ENCODE results near the gene PSMC3.

The PSMC3 gene

DNA sequence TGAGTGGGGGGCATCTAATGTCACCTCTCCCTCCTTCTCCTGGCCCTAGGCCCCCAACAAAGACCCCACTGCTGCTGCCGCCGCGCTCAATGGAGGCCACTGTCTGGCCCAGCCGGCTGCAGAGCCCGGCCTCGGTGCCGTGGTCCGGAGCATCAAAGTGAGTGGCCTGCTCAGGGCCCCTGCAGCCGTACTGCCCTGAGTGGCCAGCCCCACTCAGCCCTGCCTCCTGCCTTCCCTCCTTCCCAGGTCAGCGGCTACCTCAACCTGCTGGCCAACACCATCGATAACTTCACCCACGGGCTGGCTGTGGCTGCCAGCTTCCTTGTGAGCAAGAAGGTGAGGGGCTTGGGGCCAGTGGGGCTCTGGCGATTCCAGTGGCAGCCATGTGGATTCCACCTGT lies 12.9 kb downstream of the PSMC3 start:
- DNase-seq (ENCODE audit: low spot score), result no peak

GRCh38 chr11:47411884-47412746 lies 14.1 kb downstream of the PSMC3 start:
- DNase-seq (ENCODE audit: low spot score), result peak; percentile 58

DNA sequence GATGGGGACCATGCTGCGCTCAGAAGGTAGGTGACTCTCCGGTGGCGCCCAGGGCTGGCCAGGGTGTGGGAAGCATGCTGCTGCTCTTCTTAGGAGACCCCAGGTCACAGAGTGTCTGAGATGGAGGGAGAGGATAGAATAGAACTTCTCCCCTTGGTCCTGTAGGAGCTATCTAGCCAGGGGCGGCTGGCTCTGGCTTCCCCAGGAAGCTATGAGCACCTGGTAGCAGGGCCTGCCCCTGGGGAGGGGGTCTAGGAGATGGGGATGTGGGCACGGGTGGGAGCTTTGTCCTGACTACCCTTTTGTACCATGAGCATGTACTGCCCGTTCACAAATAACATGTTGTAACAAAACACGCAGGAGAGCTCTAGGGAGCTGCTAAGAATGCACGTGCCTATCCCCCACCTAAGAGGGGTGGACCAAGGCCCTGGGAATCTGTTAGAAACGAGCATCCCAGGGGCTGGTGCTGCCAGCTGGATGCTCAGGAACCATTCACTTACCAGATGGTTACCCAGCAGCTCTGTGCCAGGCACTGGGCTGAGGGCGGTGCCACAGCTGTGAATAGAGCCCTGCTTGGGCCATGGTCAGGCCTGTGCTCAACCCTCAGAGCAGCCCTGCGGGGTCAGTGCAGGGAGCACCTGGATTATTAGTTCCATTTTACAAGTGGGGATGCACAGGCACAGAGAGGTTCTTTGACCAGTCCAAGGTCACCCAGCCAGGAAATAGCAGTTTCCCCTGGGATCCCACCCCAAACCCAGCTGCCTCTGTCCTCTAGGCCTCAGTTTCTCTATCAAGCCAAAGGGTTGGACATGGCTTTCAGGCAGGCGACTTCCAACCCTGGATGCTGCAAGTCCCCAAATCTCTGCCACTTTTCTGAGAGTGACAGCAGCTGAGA lies 15.6 kb downstream of the PSMC3 start:
- DNase-seq (ENCODE audit: low spot score), result no peak

GRCh38 chr11:47409440-47410369 lies 16.5 kb downstream of the PSMC3 start:
- DNase-seq (ENCODE audit: low spot score), result peak; percentile 59

- peak; percentile 90 for DNase-seq (ENCODE audit: low spot score)
Observed at GRCh38 chr11:47408598-47409439, 17.4 kb downstream of the PSMC3 start.

DNA sequence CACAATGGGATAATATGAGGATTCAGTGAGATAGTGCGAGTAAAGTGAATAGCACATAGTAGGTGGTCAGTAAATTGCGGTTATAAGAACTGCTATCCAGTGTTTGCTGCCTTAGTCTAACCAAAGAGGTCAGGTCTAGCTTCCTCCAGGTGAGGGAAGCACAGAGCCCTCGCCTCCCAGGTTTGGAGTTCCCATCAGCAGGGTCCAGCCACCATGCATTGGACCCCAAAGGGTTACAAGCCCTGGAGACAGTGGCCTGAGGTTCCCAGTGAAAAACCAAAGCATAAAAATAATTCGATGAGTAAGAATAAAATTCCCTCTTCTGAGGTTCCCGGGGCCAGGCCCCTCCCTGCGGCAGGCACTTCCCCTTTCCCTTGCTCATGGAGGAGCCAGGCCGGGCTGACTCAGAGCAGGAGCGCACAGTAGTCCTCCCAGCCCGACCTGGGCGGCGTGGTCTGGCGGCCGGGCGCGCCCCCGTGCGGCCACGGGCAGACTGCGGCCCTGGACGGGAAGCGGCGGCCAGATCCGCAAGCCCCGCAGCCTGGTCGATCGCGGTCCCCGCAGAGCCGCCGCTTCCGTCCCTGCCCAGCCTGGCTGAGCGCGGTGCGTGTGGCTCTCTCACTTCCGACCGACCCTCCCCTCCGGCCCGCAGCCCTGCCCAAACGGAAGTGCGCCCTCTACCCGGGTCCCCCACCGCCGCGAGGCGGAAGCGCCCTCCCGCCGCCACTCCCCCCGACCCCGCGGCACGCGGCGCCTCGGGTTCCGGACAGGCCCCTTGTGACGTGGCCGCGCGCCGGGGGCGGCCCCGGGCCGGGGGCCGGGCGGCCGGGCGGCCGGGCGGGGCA lies 18.3 kb downstream of the PSMC3 start, which contains the start of gene SLC39A13:
Gene SLC39A13, plus strand, starts transcription at position 845 of the 845 bp plus-strand sequence. CDS start 1,505 bp downstream, outside the sequence.
- peak; percentile 94 for DNase-seq (ENCODE audit: low spot score)

DNA sequence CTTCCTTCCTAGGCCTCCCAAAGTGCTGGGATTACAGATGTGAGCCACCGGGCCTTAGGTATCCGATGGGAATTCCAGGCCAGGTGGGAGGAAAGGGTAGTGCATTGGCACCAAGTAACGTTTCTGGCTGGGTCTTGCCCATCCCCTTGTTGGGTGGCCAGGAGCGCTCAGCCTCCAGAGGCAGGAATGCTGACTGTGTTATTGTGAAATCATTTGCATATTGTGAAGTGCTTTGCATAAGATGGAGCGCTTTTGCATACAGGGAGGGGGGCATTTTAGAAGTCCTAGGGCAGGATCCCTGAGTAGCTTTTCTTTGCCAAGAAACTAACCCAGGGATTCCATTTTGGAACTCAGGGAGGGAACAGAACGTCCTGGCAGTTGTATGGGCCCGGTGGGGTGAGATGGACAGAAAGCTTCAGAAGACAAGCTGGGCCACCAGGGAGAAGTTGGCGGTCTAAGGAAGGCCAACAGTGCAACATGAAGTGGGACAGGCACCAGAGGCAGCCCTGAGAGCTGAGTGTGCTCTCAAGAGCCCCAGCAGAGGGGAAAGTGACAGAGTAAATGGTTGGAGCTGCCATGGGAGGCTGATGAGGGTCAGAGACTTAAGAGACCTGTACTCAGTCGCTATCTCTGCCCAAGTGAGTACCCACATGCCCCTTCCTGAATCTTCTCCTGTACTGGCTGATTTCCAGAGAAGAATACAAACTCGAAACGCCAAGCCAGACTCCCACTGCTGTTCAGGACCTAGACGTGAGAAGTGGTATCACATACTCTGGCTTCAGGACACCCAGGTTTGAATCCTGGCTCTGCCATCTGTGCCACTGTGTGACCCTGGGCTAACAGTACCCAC lies 19.1 kb downstream of the PSMC3 start:
- no peak for DNase-seq (ENCODE audit: low spot score)

DNA sequence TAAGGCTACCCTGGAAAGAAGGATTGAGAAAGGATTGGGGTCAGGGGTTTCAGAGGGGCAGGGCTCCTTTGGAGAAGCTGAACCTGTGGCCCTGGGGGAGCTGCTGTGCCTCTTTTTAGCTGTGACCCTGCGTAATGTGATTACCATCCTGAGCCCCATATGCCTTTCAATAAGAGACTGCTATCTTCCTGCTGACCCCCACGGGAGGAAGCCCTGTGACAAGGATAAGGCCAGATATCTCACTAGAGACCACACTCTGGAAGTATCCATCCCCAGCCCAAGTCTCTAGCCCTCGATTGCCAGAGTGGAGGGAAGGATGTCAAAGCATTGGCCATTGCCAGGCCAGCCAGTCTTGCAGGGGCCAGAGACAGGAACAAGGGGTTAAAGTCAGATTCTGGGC lies 22.7 kb downstream of the PSMC3 start:
- DNase-seq (ENCODE audit: low spot score), result no peak

DNA sequence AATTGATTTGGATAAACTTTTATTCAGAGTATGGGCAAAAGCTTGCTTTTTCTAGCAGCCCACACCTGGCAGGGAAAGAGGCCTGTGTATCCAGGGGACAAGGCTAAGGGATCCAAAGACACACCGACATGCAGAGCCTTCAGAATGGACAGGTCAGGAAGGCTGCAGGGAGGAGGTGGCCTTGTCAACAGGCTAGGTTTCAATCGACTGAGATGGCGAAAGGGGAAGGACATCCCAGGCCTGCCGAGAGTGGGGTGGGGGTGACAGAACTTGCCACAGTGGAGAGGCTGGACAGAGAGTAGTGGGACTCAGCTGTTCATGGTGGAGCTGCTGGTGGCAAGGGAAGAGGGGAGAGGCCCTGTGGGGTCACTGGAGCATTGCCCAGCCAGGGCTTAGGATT lies 23.1 kb downstream of the PSMC3 start:
- no peak for DNase-seq (ENCODE audit: low spot score)

- no peak for DNase-seq (ENCODE audit: low spot score)
Observed at GRCh38 chr11:47400768-47401279, 25.4 kb downstream of the PSMC3 start.

GRCh38 chr11:47399860-47400767 lies 26.1 kb downstream of the PSMC3 start:
- no peak for DNase-seq (ENCODE audit: low spot score)

DNA sequence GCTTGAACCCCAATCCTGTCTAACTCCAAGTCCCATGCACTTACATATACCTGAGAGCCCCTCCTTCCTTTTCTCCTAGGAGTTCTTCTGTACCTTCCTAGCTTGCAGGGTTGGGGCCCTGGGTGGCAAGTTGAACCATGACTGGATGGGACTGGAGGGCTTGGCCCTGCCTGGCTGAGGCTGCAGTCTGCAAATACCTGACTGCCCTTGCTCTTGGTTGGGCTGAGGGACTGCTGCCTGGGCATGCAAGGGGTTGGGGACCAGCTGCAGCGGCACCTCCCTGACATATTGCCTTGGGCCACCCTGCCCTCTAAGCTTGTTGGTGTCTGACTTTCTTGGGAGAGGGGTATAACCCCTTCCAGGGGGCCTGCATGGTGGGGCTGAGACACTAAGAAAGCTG lies 27.7 kb downstream of the PSMC3 start:
- no peak for DNase-seq (ENCODE audit: low spot score)

DNA sequence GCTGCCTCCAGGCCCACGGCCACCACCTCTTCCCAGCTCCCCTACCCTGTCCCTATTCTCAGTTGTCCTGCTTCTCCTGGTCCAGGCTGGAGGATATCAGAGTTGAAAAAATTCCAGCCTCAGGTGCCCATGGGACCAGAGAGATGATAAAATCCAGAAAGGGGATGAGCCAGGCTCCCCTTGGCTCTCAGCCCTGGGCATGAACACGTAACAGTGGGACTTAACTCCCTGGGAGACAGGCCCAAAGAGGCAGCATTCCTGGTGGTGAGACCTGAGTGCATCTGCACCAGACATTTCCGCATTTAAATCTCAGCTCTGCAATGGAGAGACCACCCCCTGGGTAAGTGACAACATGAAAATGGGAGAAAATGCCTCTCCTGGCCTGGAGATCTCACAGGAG lies 28.2 kb downstream of the PSMC3 start:
- DNase-seq (ENCODE audit: low spot score), result no peak

- no peak for DNase-seq (ENCODE audit: low spot score)
Observed at GRCh38 chr11:47396049-47396320, 30.3 kb downstream of the PSMC3 start.

GRCh38 chr11:47395223-47396048 lies 30.8 kb downstream of the PSMC3 start:
- no peak for DNase-seq (ENCODE audit: low spot score)

DNA sequence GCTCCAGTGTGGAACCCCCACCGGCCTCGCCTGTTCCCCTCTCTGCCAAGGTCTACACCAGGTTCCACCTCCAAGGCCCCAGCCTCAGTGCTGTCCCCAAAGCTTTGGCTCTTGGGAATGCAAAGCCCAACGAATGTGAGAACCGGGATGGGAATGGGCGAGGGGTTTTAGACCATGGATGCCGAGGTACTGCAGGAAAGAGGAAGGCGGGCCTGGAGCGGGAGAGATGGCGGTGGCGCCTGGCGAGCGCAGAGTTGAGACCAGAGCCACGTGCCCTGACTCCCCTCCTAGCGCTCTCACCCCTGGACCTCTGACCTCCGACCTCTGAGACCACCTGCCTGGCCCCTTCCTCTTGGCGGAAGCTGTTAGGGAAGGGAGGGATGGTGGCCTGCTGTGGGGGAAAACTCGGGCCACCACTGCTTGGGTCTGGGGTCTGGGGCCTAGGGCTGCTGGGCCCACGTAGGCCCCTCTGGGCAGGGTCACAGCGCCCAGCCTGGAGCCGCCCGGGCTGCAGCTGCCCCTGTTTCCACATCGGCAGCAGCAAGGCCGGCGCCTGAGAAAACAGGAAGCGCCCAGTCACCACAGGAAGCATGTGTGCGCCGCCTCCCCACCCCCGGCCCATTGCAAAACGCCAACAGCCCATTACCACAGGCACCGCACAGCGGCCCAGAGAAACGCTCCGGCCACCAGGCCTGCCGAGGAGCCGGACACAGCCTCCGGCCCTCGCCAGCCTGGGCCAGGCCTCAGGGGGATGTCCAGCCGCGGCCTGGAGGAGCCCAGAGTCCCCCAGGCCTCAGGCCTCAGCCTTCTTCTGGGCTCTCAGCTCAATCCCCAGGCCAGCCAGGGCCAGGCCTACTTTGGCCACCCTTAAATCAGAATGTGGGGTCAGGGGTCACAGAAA lies 31.7 kb downstream of the PSMC3 start:
- DNase-seq (ENCODE audit: low spot score), result no peak

All from RKO (cell line).